Neural progenitor cell (in vitro differentiated cells): ENCODE measurements around the gene RNF13.

Experiments used
- CTCF ChIP-seq: fragments of 200-600 bp; sonication (generic); IDR thresholded peaks from 2 replicates; pipeline ENCODE4 v1.5.1; 2017; ENCODE audit warnings: antibody characterized with exemption, mild to moderate bottlenecking
- EZH2 ChIP-seq: fragments of 200-600 bp; sonication (generic); IDR thresholded peaks from 2 replicates; pipeline ENCODE4 v1.6.1; 2017; ENCODE audit warnings: antibody characterized with exemption, mild to moderate bottlenecking, moderate library complexity
- EZH2phosphoT487 ChIP-seq: fragments of 200-600 bp; sonication (generic); IDR thresholded peaks from 2 replicates; pipeline ENCODE4 v1.6.1; 2017; ENCODE audit warnings: antibody characterized with exemption

GRCh38 chr3:149850787-149851584, 38.0 kb downstream of the RNF13 start:
- TF ChIP-seq CTCF (no peak), EZH2phosphoT487 (no peak), EZH2 (no peak)
